Thyroid gland (tissue), 4 donors: ENCODE measurements around the gene PDGFB. TPM values are rescaled to one million over a fixed set of nuclear protein-coding genes. Genes with fewer than 3 reads are reported as not detected.
A peak's percentile ranks its signal among the peaks of the same experiment; 100 is the strongest.

Source experiments
- DNase-seq, 2 donors: peaks; one replicate each; pipeline ENCODE4 v3.0.0-alpha.2; 2019
- H3K27ac ChIP-seq, 3 donors: fragments of 200-600 bp; sonication (generic); 1 replicate in 2 of 3; 2 replicates in 1 of 3; pipeline ENCODE4 v1.5.1; 2016 to 2019; ENCODE audit warnings: mild to moderate bottlenecking in 1 of 3, moderate library complexity in 1 of 3
- H3K27me3 ChIP-seq: fragments of 200-600 bp; sonication (generic); one replicate; pipeline ENCODE4 v1.5.1; 2019
- H3K36me3 ChIP-seq, 2 donors: fragments of 200-600 bp; sonication (generic); one replicate each; pipeline ENCODE4 v1.5.1; 2016 to 2019
- H3K4me1 ChIP-seq, 2 donors: fragments of 200-600 bp; sonication (generic); one replicate each; pipeline ENCODE4 v1.5.1; 2017 to 2019
- H3K4me3 ChIP-seq, 3 donors: fragments of 200-600 bp; sonication (generic); replicated peaks in 1 of 3; 1 replicate in 2 of 3; 2 replicates in 1 of 3; pipeline ENCODE4 v1.5.1; 2016; ENCODE audit warnings: mild to moderate bottlenecking in 1 of 3
- H3K9me3 ChIP-seq: fragments of 200-600 bp; sonication (generic); one replicate; pipeline ENCODE4 v1.5.1; 2017
- POLR2A ChIP-seq, 2 donors: fragments of 450-650 bp; IDR thresholded peaks; one replicate each; pipeline ENCODE4 v1.6.1; 2017; ENCODE audit warnings: antibody characterized with exemption in 2 of 2, mild to moderate bottlenecking in 2 of 2, moderate library complexity in 1 of 2
- WGBS, 2 donors: methylation state at CpG; one replicate each; pipeline ENCODE4 v1.1.5; 2017; 5-methylcytosine and 5-hydroxymethylcytosine counted together
- intact Hi-C: fragments of 100-400 bp; cut with DNase I; formaldehyde crosslinking; loops from one replicate; pipeline ENCODE4 v1.15.1; 2023
- total RNA-seq, 4 donors: library from RNA; depleted of rRNA; stranded (reverse); fragments of >200 nt; gene quantifications; one replicate each; pipeline ENCODE4 v1.2.3, GENCODE V29; 2016
- TF ChIP-seq, protein P1 (sequence below), 6 experiments: fragments of 200-600 bp in 3 of 6; fragments of 450-650 bp in 3 of 6; sonication (generic) in 3 of 6; IDR thresholded peaks; one replicate each; pipeline ENCODE4 v1.5.1; 2016 to 2019; ENCODE audit warnings: antibody characterized with exemption in 6 of 6, mild to moderate bottlenecking in 2 of 6, inconsistent platforms in 1 of 6, moderate library complexity in 1 of 6

The PDGFB gene
- total RNA-seq, 4 donors from 2014 or later: 3.6 to 10.5 (median 3.9) TPM

DNA sequence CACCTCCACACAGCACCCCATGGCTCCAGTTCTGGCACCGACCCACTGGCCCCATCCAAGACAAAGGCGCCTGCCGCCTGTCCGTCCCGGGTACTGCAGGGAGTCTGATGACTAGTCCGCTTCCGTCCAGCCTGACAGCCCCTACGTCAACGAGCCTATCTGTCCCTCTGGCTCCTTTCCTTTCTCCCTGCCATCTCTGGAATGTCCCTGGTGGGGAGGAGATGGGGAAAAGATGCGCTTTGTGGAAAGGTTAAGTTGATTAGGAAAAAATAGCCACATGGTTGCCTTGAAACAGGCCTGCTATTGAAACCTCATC lies 10.4 kb downstream of the PDGFB start:
- TF ChIP-seq POLR2A (IDR thresholded peaks at IDR 0.05): no peak
- TF ChIP-seq, protein P1, sequence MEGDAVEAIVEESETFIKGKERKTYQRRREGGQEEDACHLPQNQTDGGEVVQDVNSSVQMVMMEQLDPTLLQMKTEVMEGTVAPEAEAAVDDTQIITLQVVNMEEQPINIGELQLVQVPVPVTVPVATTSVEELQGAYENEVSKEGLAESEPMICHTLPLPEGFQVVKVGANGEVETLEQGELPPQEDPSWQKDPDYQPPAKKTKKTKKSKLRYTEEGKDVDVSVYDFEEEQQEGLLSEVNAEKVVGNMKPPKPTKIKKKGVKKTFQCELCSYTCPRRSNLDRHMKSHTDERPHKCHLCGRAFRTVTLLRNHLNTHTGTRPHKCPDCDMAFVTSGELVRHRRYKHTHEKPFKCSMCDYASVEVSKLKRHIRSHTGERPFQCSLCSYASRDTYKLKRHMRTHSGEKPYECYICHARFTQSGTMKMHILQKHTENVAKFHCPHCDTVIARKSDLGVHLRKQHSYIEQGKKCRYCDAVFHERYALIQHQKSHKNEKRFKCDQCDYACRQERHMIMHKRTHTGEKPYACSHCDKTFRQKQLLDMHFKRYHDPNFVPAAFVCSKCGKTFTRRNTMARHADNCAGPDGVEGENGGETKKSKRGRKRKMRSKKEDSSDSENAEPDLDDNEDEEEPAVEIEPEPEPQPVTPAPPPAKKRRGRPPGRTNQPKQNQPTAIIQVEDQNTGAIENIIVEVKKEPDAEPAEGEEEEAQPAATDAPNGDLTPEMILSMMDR (IDR thresholded peaks at IDR 0.05): peak in 2 of 6 experiments; percentile 8
- peak overlapping the region; percentile 42 to 65 (median 46) for H3K27ac ChIP-seq
- no peak for DNase-seq
- WGBS, 2 donors: 58 to 66% methylated on average over 9 to 10 of the region's 10 CpGs
- no peak overlapping the region for H3K4me3 ChIP-seq
- peaks cover 39 to 66% of the 10 kb centered on the region in 2 donors for H3K4me1 ChIP-seq
- no peaks in the 10 kb centered on the region for H3K9me3 ChIP-seq
- intact Hi-C loops: loop anchor here (10.0 kb wide), 2 partner anchors 60 to 80 kb away; partner anchors contain the start of gene RPL3
- H3K36me3 ChIP-seq: no peaks in the 10 kb centered on the region
- H3K27me3 ChIP-seq: no peaks in the 10 kb centered on the region

DNA sequence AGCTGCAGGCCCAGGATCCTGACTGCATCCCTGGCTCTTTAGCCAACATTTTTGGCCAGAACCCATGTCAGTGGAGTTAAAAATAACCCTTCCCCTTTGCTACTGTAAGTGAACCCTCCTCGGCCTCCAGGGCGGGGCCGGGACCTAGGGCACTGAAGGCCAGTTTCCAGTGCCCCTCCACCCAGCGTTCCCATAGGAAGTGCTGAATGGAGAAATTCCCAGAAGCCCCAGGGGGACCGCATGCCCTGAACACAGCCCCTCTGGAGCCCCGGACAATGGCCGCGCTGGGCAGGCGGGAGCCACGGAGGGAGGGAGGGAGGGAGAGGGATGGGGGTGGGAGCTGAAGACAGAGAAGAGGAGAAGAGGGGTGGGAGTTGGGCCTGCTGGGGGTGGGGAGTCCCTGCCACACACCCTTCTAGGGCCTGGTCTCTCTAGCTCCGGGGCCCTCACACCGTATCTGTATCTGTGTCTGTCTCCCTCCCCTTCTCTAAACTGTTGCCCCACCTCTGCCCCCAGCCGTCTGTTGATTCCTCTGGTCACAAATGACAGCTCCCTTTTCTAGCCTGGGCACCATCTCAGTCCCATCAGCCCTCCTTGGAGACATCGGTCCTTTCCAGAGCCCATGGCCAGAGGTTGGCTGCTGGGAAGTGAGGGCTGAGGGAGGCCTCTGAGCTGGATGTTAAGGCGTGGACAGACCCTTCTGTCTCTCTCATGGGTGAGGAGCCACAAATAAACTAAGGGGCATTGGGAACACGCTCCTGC lies 10.9 kb downstream of the PDGFB start:
- TF ChIP-seq, protein P1 (IDR thresholded peaks at IDR 0.05): no peak
- TF ChIP-seq POLR2A (IDR thresholded peaks at IDR 0.05): no peak
- Histone ChIP-seq H3K4me1 (peaks cover 35 to 61% of the 10 kb centered on the region in 2 donors), H3K9me3 (no peaks in the 10 kb centered on the region), H3K36me3 (no peaks in the 10 kb centered on the region), H3K27me3 (no peaks in the 10 kb centered on the region), H3K27ac (peak overlapping the region; percentile 21 to 42 (median 36)), H3K4me3 (no peak overlapping the region)
- intact Hi-C loops: loop anchor here (10.0 kb wide), 2 partner anchors 59 to 81 kb away; partner anchors contain the start of gene RPL3
- no peak for DNase-seq
- 48 to 70% methylated on average over 9 to 10 of the region's 16 CpGs for WGBS, 2 donors

DNA sequence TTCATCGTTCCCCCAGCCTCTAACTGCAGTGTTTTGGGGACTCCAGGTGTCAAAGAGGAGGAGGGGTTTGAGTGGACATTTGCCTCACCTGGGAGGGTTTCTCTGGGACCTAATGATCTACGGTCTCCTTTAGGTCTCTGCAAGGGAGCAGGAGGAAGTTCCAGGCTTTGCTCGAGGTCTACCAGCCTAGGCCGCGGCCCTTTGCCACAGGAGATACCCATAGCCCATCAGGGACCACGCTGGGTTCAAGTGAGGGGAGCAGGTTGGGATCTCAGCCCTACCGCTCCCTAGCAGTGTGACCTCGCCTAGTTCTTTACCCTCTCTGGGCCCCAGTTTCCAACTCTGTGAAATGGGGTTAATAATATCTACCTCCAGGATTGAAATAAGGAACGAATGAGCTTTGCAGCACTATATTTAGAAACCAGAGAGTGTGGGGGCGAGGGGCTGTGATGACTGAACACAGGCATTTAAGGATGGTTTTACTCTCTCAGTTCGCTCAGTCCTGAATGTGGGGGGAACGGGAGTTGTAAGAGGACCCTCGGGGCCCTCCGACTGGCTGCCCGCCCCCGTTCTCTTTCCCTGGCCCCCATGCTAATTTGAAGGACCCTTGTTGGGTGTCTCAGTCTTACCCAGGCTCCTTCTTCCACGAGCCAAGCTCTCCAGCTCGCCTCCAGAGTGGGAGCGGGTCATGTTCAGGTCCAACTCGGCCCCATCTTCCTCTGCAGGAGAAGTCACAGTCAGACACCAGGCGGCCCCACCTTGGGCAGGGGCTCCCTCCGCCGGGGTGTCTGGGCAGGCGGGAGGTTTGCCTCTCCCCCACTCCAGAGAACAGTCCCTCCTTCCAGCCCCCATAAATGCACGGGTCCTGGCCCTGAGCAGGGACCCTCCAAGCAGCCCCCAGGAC lies 11.7 kb downstream of the PDGFB start:
- Histone ChIP-seq H3K4me1 (peaks cover 32 to 52% of the 10 kb centered on the region in 2 donors), H3K27ac (peak overlapping the region in 1 of 3 donors; percentile 21)
- 78 to 84% methylated on average over 25 of the region's 25 CpGs for WGBS, 2 donors

DNA sequence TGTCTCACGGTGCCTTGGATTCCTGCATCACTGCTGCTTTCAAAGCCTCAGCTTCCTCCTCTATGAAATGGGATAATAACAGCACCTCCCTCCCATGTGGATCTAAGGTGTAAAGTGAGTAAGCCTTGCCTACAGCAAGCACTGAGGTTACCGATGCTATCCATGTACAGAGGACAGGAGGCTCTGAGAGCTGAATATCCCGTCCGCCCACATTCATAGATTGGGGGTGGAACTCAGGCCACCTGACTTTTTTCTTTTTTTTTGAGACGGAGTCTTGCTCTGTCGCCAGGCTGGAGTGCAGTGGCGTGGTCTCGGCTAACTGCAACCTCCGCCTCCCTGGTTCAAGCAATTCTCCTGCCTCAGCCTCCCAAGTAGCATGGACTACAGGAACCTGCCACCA lies 12.5 kb downstream of the PDGFB start:
- DNase-seq: no peak
- intact Hi-C loops: loop anchor here (10.0 kb wide), 2 partner anchors 57 to 83 kb away; partner anchors contain the start of gene RPL3
- Histone ChIP-seq H3K4me1 (peaks cover 25 to 44% of the 10 kb centered on the region in 2 donors), H3K4me3 (no peak overlapping the region), H3K36me3 (no peaks in the 10 kb centered on the region), H3K9me3 (no peaks in the 10 kb centered on the region), H3K27me3 (no peaks in the 10 kb centered on the region), H3K27ac (no peak overlapping the region)
- WGBS, 2 donors: 90 to 92% methylated on average over 9 of the region's 9 CpGs
- no peak for TF ChIP-seq POLR2A (IDR thresholded peaks at IDR 0.05)

More for the DNA sequence above, 11.7 kb downstream of the PDGFB start:
- H3K27me3 ChIP-seq: no peaks in the 10 kb centered on the region
- no peaks in the 10 kb centered on the region for H3K9me3 ChIP-seq
- DNase-seq: no peak
- no peaks in the 10 kb centered on the region for H3K36me3 ChIP-seq
- TF ChIP-seq, protein P1 (IDR thresholded peaks at IDR 0.05): no peak
- no peak for TF ChIP-seq POLR2A (IDR thresholded peaks at IDR 0.05)
- H3K4me3 ChIP-seq: no peak overlapping the region
- intact Hi-C loops: loop anchor here (10.0 kb wide), 2 partner anchors 58 to 82 kb away; partner anchors contain the start of gene RPL3

DNA sequence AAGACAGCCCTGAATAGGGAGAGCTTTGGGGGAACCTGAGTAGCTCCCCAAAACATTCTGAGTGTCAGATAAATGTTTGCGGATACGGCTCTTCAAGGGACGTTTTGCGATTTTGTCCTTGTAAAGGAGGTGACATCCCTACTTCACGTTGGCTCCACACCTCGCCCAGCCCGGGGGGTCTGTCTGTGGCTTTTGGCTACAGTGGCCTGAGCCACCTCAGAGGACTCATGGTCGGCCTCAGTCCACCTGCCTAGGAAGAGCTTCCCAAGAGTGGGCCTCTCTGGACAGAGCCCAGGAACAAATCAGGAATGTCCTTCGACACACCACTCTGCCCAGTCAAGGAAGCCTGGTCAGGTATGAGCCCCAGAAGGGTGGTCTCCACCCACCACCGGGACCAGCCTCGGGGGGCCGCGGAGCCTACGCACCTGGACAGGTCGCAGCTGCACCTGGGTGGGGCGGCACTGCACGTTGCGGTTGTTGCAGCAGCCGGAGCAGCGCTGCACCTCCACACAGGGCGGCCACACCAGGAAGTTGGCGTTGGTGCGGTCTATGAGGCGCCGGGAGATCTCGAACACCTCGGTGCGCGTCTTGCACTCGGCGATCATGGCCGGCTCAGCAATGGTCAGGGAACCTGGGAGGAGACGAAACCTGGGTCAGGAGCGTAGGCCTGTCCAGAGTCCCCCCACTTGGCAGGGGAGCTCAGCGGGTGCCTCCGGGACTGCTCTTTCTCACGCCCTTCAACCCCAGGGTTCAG lies 13.4 kb downstream of the PDGFB start:
- H3K4me3 ChIP-seq: no peak overlapping the region
- no peak overlapping the region for H3K27ac ChIP-seq
- no peak for TF ChIP-seq POLR2A (IDR thresholded peaks at IDR 0.05)
- no peaks in the 10 kb centered on the region for H3K27me3 ChIP-seq
- no peak for DNase-seq
- intact Hi-C loops: loop anchor here (10.0 kb wide), 2 partner anchors 57 to 83 kb away; partner anchors contain the start of gene RPL3
- H3K9me3 ChIP-seq: no peaks in the 10 kb centered on the region
- H3K4me1 ChIP-seq: peaks cover 16 to 36% of the 10 kb centered on the region in 2 donors
- no peaks in the 10 kb centered on the region for H3K36me3 ChIP-seq
- 94 to 96% methylated on average over 12 to 25 of the region's 37 CpGs for WGBS, 2 donors
